NK-92 treated with Interleukin-12 subunit alpha and Interleukin-12 subunit beta, amount 100 ng/mL, for 24 hours (cell line): ENCODE results near the gene MAPK10.
"Not testable (repeated sequence)": the region's sequence is repeated elsewhere in the genome, so short reads cannot be mapped to it uniquely, and the experiment has no call there.

ENCODE experiments used
- DNase-seq: peaks from one replicate; lab custom pipeline; 2025; lab: John Stamatoyannopoulos, UW

The MAPK10 gene

DNA sequence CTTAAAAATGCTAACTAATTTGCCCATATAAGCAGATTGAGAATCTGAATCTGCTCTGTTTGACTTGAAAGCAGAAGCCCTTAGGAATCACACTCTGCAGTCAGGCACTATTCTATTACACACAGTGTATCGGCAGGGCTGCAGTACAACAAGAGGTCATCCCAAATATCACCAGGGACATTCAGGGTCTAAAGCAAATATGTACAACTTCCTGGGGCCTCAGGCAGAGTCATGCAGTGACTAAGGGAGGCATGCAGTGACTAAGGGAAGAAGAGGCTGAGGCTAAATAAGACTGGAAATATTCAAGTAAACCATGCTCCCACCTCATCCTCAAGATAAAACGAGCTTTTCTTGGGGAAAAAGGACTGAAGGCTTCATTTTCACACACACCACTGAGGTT, 20.9 kb downstream of the MAPK10 start:
- no peak for DNase-seq

DNA sequence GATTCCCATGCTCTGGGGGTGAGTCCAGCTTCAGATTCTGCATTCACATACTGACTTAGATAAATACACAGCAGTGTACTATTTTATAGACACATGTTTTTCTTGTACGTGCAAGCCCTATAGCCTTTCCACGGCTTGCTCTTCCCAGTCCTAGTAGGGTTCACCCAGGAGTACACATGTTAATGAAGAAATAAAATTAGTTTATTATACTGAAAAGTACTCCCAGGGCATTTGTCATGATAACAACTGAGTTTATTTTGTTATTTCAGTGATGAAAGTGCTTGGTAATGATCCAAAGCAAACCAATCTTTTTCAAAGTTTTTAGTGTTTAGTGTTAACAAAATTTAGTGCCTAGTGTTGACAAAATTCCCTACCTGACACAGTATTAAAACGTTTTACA, 21.3 kb downstream of the MAPK10 start:
- no peak for DNase-seq

DNA sequence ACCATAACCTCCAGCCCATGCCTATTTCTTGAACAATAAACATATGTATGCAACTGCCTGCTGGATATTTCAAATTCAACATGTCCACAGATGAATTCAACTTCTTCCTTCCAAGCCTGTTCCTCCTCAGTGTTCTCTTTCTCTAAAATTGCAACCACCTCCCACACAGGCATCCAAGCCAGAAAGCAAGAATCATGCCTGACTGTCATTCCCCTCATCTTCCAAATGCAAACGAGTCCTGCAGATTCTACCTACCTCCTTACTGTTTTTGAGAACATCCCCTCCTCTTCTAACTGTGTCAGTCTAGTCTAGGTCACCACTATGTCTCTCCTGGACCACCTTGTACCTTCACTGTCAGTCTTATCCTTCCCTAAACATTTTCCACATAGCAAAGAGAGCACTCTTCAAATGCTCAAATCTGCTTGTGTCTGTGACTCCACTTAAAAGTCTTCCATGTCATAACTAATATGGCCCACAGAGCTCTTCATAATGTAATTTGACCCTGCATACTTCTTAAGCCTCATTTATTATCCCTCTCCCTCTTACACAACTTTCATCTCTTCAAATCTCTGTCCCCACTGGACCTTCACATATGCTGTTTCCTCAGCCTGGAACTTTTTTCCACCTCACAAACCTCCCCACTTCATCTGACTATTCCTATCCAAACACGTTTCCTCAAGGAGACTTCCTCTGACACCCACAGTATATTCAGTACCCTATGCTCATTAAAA, 25.7 kb downstream of the MAPK10 start:
- DNase-seq = no peak

DNA sequence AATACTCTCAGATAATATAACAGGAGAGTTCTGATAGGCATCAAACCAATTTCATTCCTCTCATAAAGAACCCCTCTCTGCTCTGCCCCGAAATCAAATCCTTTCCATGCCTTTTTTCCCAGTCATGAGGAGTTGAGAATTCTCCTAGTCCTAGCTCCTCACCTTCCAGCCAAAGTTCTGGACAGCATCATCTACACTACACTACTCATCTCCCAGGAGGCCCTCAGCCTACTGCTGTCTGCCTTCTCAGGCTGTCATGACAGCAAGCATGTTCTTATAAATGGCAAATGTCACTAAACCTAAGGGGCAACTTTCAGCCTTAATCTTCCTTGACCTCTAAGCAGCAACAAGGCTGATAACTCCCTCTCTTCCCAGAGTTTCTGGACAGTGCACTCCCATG, 26.6 kb downstream of the MAPK10 start:
- no peak for DNase-seq

DNA sequence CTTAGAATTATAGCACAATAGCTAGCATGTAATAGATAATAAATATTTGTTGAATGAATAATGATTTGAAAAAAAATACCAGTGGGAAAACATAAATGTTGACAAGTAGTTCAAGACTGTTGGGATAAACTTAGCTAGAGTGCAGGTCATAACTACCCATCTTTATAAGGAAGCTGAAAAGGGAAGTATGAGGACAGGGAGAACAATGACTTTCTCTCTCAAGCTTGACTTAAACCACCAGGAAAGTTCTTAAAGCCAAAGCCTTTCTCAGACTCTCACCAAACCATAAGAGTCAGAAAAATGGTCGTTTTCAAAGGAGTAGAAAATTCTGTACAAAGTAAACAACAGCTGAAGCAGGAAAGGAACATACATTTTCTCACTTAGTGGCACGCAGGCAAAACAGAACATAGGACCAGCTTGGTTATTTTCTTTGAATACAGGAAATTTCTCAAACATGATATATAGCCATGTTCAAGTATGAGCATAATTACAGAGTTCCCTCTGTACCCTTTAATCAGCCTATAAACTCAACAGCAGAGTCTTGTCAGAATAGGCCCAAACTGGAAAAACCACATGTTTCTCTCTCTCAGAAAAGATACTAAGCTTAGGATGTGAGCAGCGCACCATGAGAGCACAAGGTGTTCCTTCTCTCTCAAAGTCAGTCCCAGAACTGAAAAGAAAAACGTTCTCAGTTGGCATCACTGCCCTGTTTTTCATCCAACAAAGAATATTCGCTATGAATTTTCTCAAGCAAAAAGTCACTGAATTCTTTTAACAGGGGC, 28.7 kb downstream of the MAPK10 start:
- DNase-seq = no peak

DNA sequence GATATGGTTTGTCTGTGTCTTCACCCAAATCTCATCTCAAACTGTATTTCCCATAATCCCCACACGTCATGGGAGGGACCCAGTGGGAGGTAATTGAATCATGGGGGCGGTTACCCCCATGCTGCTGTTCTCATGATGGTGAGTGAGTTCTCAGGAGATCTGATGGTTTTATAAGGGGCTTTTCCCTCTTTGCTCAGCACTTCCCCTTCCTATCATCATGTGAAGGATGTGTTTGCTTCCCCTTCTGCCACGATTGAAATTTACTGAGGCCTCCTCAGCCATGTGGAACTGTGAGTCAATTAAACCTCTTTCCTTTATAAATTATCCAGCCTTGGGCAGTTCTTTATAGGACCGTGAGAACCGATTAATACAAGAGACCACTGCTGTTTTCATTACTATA, 29.4 kb downstream of the MAPK10 start:
- not testable (repeated sequence) for DNase-seq

DNA sequence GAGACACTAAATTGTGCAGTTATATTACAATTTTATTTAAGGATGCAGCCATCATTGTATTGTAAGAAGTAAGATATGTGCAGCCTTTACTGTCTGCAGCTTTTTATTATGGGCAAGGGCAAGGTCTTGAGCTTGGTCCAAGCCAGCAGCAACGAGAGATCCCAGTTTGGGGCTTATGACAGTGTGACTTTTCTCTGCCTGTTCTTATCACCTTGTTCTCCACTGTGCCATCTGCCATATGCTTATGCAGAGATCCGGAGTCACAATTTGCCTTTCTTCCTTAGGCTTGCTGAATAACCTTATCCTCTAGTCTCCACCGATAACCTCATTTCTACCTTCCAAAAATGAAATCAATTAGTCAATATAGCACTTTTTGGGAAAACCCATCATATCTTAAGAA, 30.4 kb downstream of the MAPK10 start:
- DNase-seq = no peak

DNA sequence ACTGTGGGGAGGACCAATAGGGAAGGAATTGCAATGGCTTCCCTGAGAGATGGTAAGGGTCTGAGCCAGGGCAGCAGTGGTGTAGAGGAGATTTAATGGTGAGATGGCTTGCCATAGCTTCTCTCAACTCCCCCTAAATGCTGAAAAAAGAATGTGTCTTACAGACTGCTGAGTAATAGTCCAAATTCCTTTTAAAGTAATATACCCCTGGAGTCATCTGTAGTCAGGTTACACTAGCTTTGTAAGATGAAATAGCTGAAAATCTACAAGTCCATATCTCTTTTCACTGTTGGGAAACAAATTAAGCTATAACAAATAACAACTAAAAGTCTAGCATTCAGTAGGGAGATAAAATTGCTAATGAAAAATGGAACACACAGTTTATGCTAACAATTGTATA, 33.5 kb downstream of the MAPK10 start:
- DNase-seq = no peak

DNA sequence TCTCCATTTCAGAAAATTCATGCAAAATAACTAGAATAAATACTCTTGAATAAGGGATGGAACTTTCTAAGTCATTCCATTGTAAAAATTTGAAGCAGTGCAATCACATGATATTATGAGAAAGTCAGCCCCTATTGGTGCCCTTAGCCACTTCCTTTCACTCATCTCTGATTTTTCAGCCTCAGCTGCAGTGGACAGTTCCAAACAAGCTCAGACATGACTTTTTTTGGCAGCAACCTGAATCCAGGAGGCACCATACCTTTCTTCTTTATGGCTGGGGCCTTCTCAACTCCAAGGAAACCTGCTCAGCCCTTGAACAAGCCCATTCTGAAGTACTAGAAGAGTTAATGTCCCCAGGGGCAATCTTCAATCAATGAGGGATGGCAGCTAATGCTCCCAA, 40.5 kb downstream of the MAPK10 start:
- DNase-seq = no peak

DNA sequence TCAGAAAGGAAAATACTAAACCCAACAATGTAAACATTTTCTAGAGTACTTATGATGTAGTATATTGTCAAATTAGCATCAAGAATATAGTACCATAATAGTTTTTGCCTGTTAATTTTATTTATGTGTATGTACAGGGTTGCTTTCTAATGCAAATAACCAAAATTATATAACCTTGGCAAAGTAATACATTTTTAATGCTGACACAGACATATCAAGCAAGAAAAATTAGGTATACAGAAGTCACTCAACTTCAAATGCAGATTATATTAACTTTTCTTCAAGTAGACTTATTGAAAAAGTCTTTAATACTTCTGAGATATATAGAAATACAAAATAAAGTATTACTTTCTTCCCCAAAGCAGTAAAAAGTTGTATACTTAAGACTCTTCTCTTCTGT, 44.3 kb downstream of the MAPK10 start:
- no peak for DNase-seq

DNA sequence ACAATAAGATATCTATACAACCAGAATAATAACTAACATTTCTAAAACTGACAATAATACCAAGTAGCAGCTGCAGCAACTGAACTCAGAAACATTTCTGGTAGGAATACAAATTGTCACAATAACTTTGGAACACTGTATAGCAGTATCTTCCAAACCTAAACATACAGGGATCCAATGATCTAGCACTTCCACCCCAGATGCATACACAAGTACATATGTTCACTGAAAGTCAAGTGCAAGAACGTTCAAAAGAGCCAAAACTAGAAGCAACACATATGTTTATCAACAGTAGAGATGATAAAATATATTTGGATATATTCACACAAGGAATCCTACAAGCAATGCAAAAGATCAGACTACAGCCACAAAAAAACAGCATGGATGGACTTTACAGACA, 46.2 kb downstream of the MAPK10 start:
- DNase-seq = no peak

DNA sequence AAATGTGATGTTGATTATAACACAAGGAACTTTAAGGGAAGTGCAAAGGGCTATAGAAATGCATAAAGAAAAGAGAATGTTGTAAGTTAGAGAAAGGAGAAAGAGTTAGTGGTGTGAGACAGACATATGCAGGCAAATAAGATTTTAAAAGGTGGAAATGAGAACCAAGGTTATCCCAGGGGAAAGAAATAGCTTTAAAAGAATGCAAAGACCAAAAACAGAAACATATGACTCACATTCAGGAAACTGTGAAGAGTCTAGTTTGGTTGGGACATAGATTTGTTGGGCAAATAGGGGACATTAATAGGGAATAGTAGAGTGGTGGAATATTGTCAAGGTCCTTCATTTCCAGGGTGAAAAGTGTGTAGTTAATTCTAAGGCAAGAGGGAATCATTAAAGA, 52.4 kb downstream of the MAPK10 start:
- DNase-seq = no peak

DNA sequence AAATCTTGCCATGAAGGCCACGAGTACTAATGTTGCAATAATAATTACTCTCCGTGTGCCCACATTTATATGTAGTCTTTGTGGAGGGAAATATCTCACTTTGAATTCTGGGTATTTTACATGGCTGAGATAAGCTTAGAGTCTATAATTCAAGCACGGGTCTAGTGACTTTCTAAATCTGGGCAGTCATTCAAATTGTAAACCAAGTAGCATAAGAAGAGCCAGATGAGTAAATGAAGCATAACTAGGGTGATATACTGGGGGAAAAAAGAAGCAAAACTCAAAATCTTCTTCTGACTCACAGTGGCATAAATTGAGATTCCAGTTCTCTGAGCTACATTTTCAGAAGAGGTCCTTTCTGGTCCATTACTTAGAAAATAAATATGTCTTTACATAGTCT, 53.0 kb downstream of the MAPK10 start:
- DNase-seq = no peak

DNA sequence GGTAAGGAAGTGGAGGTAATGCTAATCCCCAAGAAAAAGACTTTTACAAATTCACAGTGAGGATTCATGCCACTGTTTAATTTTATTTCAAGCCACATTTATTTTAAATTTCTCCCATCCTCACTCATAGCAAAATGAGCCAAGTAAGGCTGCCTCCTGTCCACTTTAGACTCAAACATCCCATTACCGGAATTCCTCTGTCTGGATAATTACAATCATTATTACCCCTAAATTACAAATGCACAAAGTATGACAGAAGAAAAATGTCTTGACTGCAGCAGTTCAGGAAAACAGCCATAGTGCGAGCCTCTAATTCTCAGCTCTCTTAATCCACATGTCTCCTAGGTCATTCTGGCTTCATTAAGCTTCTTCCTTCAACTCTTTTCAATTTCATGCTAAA, 57.0 kb downstream of the MAPK10 start:
- no peak for DNase-seq

DNA sequence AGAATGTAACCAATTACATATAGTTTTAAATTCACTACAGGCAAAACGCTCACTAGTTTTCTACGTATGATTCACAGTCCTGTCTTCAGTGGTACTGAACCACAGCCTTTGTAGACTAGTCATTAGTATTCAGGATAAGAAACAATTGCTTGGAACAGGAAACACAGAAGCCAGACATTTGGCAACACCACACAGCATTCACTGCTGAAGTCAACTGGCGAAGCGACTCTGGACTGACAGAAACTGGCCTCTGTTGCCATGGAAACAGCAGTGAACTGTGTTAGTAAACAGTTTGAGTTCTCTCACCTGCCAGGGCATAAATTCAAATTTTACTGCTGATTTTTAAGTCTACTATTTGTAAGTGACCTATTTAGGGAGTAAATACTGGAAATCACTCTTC, 57.6 kb downstream of the MAPK10 start:
- no peak for DNase-seq

DNA sequence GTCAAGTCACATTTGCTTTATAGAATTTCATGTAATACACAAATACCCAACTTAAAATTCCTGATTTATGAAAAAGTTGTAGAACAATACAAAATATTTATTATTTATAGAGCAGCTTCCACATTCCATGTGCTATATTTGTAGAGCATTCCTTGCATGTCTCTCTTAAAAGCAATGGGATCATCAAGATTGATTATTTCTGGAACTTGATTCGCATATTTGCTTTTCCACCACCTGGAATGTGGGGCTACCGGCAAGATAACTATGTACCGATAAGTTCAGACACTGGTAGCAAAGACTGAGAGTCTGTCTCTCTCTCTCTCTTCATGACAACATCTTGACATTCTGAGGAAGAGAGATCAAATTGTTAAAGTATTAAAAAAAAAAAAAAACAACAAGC, 59.3 kb downstream of the MAPK10 start:
- DNase-seq = no peak

DNA sequence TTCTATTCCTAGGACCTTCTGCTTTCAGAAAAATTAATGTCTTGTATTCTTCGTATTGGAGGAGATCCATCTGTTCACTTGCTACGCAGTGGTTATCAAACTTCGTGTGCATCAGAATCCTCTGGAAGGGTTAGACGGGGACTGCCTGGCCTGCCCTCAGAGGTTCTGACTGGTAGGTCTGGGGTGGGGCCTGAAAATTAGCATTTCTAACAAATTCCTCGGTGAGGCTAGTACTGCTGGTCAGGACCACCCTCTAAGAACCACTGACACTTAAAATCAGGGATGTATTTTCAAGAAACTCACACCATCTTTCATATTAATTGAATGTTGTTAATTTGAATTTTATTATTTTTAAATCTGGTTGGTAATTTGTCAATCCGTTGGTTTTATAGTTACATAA, 63.0 kb downstream of the MAPK10 start:
- DNase-seq = no peak

DNA sequence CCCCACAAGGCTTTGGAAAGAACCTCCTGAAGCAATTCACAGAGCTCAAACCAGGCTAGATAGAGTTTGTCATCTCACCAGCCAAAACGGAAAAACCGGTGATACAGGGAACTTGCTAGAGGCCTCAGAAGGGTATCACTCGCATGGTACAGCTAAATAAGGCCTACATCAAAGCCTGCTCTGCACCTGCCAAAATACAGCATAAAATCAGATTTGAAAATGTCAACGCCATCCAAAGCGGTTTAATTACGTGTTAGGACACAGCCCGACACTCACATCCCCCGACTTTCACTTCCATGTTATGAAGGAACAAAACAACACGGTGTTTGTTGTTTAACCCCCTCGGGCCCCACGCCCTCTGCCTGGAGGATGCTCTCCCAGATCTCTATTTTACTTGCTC, 65.0 kb downstream of the MAPK10 start:
- DNase-seq = no peak

DNA sequence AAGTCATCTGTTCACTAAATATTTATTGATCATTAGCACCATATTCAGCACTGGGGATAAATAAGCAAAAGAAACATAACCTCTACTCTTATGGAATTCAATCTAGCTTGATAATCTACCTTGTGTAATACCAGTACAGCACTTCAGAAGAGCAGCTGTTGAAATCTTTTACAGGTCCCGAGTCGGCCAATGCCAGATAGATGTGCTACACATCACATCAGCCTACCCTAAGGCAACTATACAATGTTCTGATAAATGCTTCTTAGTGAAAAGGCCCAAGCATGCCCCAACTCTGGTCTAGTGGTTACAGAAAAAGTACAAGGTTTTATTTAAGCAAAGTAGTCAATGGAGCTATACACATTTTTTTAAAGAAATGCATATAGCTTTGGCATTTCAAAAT, 68.7 kb downstream of the MAPK10 start:
- DNase-seq = no peak

DNA sequence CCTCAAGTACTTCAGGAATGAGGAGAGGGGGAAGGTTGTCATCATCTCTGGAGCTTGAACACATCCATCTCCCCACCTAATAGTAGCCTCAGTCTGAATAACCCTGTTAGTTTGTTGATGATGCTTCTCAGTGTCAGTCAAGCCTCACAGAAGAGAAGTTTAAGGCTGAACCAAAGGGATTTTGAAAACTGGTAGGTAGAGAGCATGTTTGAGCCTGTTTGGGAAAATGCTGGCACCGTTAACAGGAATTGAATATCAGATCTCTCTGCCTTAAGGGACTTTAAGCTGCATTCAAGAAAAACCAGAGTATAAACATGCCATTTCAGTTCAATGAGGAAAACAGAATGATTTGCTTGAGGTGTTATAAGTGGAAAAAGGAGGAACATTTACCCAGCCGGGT, 73.1 kb downstream of the MAPK10 start:
- DNase-seq = no peak

DNA sequence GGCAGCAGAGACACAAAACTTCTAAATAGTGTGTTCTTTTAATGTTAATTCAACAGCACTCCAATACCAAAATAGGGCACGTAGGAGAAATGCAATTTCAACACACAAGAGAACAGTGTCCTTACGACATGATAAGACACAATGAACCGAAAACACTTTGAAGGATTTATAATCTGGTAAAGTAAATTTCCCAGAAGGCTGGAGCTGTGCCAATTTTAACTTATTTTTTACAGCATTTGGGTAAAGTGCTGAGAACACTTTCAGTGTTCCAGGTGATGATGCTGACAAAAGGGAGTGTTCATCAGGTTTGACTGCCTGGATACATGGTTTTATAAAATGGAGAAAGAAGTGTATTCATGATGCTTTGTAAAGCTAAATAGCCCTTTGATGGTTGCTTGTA, 76.5 kb downstream of the MAPK10 start:
- no peak for DNase-seq

DNA sequence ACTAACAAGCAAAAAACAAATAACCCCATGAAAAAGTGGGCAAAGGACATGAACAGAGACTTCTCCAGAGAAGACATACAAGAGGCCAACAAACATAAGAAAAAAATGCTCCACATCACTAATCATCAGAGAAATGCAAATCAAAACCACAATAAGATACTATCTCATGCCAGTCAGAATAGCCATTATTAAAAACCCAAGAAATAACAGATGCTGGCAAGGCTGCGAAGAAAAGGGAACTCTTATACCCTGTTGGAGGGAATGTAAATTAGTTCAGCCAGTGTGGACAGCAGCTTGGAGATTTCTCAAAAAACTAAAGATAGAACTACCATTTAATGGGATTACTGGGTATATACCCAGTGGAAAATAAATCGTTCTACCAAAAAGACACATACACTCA, 79.6 kb downstream of the MAPK10 start:
- no peak for DNase-seq

DNA sequence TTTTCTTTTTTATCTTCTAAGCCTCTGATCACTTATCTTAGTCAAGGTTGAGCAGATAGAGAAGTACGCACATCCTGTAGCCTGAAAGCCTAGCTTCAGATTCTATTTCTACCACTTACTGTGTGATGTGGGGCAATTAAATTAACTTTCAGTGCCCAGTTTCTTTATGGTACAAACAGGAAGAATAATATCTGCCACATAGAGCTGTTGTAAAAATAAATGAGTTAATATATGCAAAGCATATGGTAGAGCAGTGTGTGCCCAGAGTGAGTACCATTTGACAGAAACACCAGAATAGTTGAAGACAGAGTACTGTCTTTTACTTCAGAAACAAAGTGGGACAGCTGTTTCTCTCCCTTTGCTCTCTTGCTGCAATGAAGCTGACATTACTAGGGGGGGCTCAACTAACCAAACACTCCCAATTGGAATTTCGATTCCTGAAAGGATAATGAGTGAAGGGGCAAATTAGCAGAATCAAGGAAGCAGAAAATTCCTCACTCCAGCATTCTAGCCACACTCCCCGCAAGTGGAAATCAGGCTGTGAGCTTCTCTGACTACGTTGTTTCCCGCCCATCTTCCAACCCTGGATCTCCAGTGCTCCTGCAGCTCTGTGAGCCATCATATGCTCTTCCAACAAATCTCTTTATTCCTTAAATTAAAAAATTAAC, 80.4 kb downstream of the MAPK10 start:
- DNase-seq = no peak
